Ishikawa (cell line): Measurements from ENCODE around the gene ACTBL2.

ENCODE experiments used
- CEBPB ChIP-seq: IDR thresholded peaks from 2 replicates; pipeline ENCODE4 v1.6.1; 2012
- CREB1 ChIP-seq: IDR thresholded peaks from 2 replicates; pipeline ENCODE4 v1.6.1; 2012; ENCODE audit warnings: low read depth
- EGR1 ChIP-seq: IDR thresholded peaks from 2 replicates; pipeline ENCODE4 v1.6.1; 2012
- EP300 ChIP-seq: IDR thresholded peaks from 2 replicates; pipeline ENCODE4 v1.6.1; 2012; ENCODE audit warnings: borderline replicate concordance
- FOXM1 ChIP-seq: IDR thresholded peaks from 2 replicates; pipeline ENCODE4 v1.6.1; 2012; ENCODE audit warnings: low read depth, borderline replicate concordance
- MAX ChIP-seq: IDR thresholded peaks from 2 replicates; pipeline ENCODE4 v1.6.1; 2012
- NFIC ChIP-seq: IDR thresholded peaks from 2 replicates; pipeline ENCODE4 v1.6.1; 2012
- RAD21 ChIP-seq: IDR thresholded peaks from 2 replicates; pipeline ENCODE4 v1.6.1; 2012; ENCODE audit warnings: low read depth
- REST ChIP-seq: IDR thresholded peaks from 2 replicates; pipeline ENCODE4 v1.6.1; 2012; ENCODE audit warnings: low read depth, mild to moderate bottlenecking
- TAF1 ChIP-seq: IDR thresholded peaks from 2 replicates; pipeline ENCODE4 v1.6.1; 2012; ENCODE audit warnings: low read depth, mild to moderate bottlenecking
- TCF12 ChIP-seq: IDR thresholded peaks from 2 replicates; pipeline ENCODE4 v1.6.1; 2012; ENCODE audit warnings: low read depth
- TEAD4 ChIP-seq: IDR thresholded peaks from 2 replicates; pipeline ENCODE4 v1.6.1; 2012
- USF1 ChIP-seq: IDR thresholded peaks from 2 replicates; pipeline ENCODE4 v1.6.1; 2012
- YY1 ChIP-seq: IDR thresholded peaks from 2 replicates; pipeline ENCODE4 v1.6.1; 2012; ENCODE audit warnings: low read depth
- ZBTB7A ChIP-seq: IDR thresholded peaks from 2 replicates; pipeline ENCODE4 v1.6.1; 2012; ENCODE audit warnings: low read depth

ACTBL2 gene

GRCh38 chr5:57455511-57456455 is 26.8 kb downstream of the ACTBL2 start:
- TF ChIP-seq EP300 (no peak), TCF12 (no peak), CEBPB (no peak), TAF1 (no peak), RAD21 (no peak), USF1 (no peak), MAX (no peak), EGR1 (no peak), CREB1 (no peak), REST (no peak), ZBTB7A (no peak), NFIC (no peak), YY1 (no peak), TEAD4 (no peak), FOXM1 (no peak)

GRCh38 chr5:57454896-57455295 is 27.7 kb downstream of the ACTBL2 start:
- TF ChIP-seq MAX, result no peak
- TF ChIP-seq EP300, result no peak
- no peak for TF ChIP-seq USF1
- no peak for TF ChIP-seq TEAD4
- no peak for TF ChIP-seq EGR1

GRCh38 chr5:57453728-57454127 is 28.9 kb downstream of the ACTBL2 start:
- TF ChIP-seq TAF1 (no peak), NFIC (no peak)

GRCh38 chr5:57452885-57453284 is 29.7 kb downstream of the ACTBL2 start:
- no peak for TF ChIP-seq REST
- TF ChIP-seq TCF12, result no peak
- no peak for TF ChIP-seq TAF1
- no peak for TF ChIP-seq ZBTB7A

GRCh38 chr5:57450991-57451876 is 31.4 kb downstream of the ACTBL2 start:
- no peak for TF ChIP-seq MAX
- no peak for TF ChIP-seq CREB1
- TF ChIP-seq FOXM1, result no peak
- no peak for TF ChIP-seq EP300
- TF ChIP-seq ZBTB7A, result no peak
- TF ChIP-seq TCF12, result no peak
- TF ChIP-seq USF1, result no peak
- TF ChIP-seq CEBPB, result no peak
- no peak for TF ChIP-seq EGR1
- no peak for TF ChIP-seq NFIC
- no peak for TF ChIP-seq TAF1
- TF ChIP-seq TEAD4, result no peak
- TF ChIP-seq REST, result no peak
- TF ChIP-seq RAD21, result no peak
- no peak for TF ChIP-seq YY1
